Panc1 (cell line): ENCODE data around the gene ATP11A. TPM values are rescaled to one million over a fixed set of nuclear protein-coding genes. Genes with fewer than 3 reads are reported as not detected.

Experiments
- ATAC-seq: fragments of 200-7000 bp; cut with Tn5 transposase; 2 replicates; pipeline ENCODE4 v1.9.1; 2020; ENCODE audit warnings: mild to moderate bottlenecking, moderate library complexity
- BruUV-seq: library from RNA; stranded (reverse); fragments of 400-500 nt; replicated peaks from 2 replicates; lab custom pipeline; 2021; lab: Mats Ljungman, UMichigan
- CTCF ChIA-PET: fragments of 300-600 bp; sonication (Branson Sonifier 250); formaldehyde crosslinking; loops from one replicate; lab custom pipeline; 2022; ENCODE audit warnings: antibody characterized with exemption; lab: Charles Lee
- POLR2A ChIA-PET: fragments of 300-600 bp; sonication (Branson Sonifier 250); formaldehyde crosslinking; loops from one replicate; lab custom pipeline; 2022; ENCODE audit warnings: antibody characterized with exemption; lab: Charles Lee
- DNase-seq: peaks from one replicate; pipeline ENCODE4 v3.0.0-alpha.2; 2010; ENCODE audit warnings: low read depth, low spot score
- H3K27ac ChIP-seq: 2 replicates; pipeline ENCODE4 v1.5.1; 2011; ENCODE audit warnings: mild to moderate bottlenecking, low read length, inconsistent platforms
- H3K27me3 ChIP-seq: fragments of 200-500 bp; sonication (Bioruptor generic); 2 replicates; pipeline ENCODE4 v1.6.0; 2014; ENCODE audit warnings: low read length, inconsistent platforms; ENCODE audit not compliant: control insufficient read depth, insufficient read depth
- H3K36me3 ChIP-seq: fragments of 200-500 bp; sonication (Bioruptor generic); 2 replicates; pipeline ENCODE4 v1.5.1; 2014; ENCODE audit warnings: inconsistent platforms, mild to moderate bottlenecking, low read length, moderate library complexity; ENCODE audit not compliant: control insufficient read depth, insufficient read depth
- H3K4me1 ChIP-seq: 2 replicates; pipeline ENCODE4 v1.5.1; 2011; ENCODE audit warnings: inconsistent platforms, mild to moderate bottlenecking, low read length, moderate library complexity; ENCODE audit not compliant: control insufficient read depth, insufficient read depth
- H3K4me3 ChIP-seq, 2 experiments: 2 replicates each; pipeline ENCODE4 v1.5.1; 2011 to 2012; ENCODE audit warnings: low read depth in 2 of 2, low read length in 2 of 2, mild to moderate bottlenecking in 2 of 2, inconsistent platforms in 1 of 2, moderate library complexity in 1 of 2
- H3K9me3 ChIP-seq: fragments of 200-500 bp; sonication (Bioruptor generic); 2 replicates; pipeline ENCODE4 v1.5.1; 2014; ENCODE audit warnings: low read depth, mild to moderate bottlenecking, inconsistent platforms, low read length, moderate library complexity; ENCODE audit not compliant: control insufficient read depth, insufficient read depth
- CTCF ChIP-seq: fragments of 450-650 bp; IDR thresholded peaks from 2 replicates; pipeline ENCODE4 v1.5.1; 2017; ENCODE audit warnings: mild to moderate bottlenecking
- POLR2AphosphoS5 ChIP-seq: IDR thresholded peaks from 2 replicates; pipeline ENCODE4 v1.6.1; 2012; ENCODE audit warnings: mild to moderate bottlenecking, low read depth, low read length, moderate library complexity
- REST ChIP-seq, 2 experiments: IDR thresholded peaks; 2 replicates each; pipeline ENCODE4 v1.6.1; 2011 to 2012; ENCODE audit warnings: low read depth in 2 of 2, control low read depth in 1 of 2, low read length in 1 of 2, mild to moderate bottlenecking in 1 of 2, moderate library complexity in 1 of 2; ENCODE audit not compliant: insufficient read depth in 1 of 2
- SIN3A ChIP-seq: IDR thresholded peaks from 2 replicates; pipeline ENCODE4 v1.6.1; 2012; ENCODE audit warnings: low read depth, mild to moderate bottlenecking, low read length, moderate library complexity, borderline replicate concordance; ENCODE audit not compliant: insufficient read depth
- TCF7L2 ChIP-seq: IDR thresholded peaks from 2 replicates; pipeline ENCODE4 v1.6.1; 2011; ENCODE audit warnings: mild to moderate bottlenecking, low read depth, low read length, inconsistent platforms
- in situ Hi-C: cut with HindIII; loops from 2 replicates; pipeline ENCODE4 v1.10.0; 2016; ENCODE audit warnings: low sequenced_read_pairs, low pct_unique_long_range_greater_than_20kb
- intact Hi-C: fragments of 100-400 bp; cut with micrococcal nuclease; formaldehyde crosslinking; loops from one replicate; pipeline ENCODE4 v1.10.0; 2022; ENCODE audit not compliant: unreplicated experiment
- total RNA-seq: library from RNA; stranded (reverse); gene quantifications from one replicate; pipeline ENCODE4 v1.2.1, GENCODE V29; 2021; ENCODE audit not compliant: unreplicated experiment

Gene ATP11A
- total RNA-seq, 1 experiment from 2014 or later = 85.8 TPM

GRCh38 chr13:112880221-112880641, 190.4 kb downstream of the ATP11A start:
- Histone ChIP-seq H3K27me3 (no peaks in the 10 kb centered on the region), H3K9me3 (no peaks in the 10 kb centered on the region), H3K27ac (no peak overlapping the region), H3K36me3 (no peaks in the 10 kb centered on the region), H3K4me3 (no peak overlapping the region), H3K4me1 (no peaks in the 10 kb centered on the region)
- no peak for TF ChIP-seq REST (IDR thresholded peaks at IDR 0.05; ENCODE audit: insufficient read depth in 1 of 2, low read depth in 2 of 2, low read length in 1 of 2)
- in situ Hi-C loops = no loop called here
- intact Hi-C loops = no loop called here
- no TSS peak for BruUV-seq
- POLR2A ChIA-PET = no interaction called here
- ATAC-seq = no peak
- CTCF ChIA-PET = no interaction called here
- no peak for DNase-seq

- ChIA-PET CTCF (no interaction called here), POLR2A (no interaction called here)
- no peak overlapping the region for H3K27ac ChIP-seq
- in situ Hi-C loops = no loop called here
- no peak for ATAC-seq
- no peak overlapping the region for H3K4me3 ChIP-seq
- TF ChIP-seq POLR2AphosphoS5 (no peak), CTCF (no peak), REST (IDR thresholded peaks at IDR 0.05; ENCODE audit: insufficient read depth in 1 of 2, low read depth in 2 of 2, low read length in 1 of 2) (no peak), TCF7L2 (no peak), SIN3A (no peak)
- no peaks in the 10 kb centered on the region for H3K27me3 ChIP-seq
- intact Hi-C loops = no loop called here
- no peaks in the 10 kb centered on the region for H3K36me3 ChIP-seq
- BruUV-seq = no TSS peak
- no peak for DNase-seq
- no peaks in the 10 kb centered on the region for H3K4me1 ChIP-seq
- H3K9me3 ChIP-seq = no peaks in the 10 kb centered on the region
Measured at GRCh38 chr13:112880976-112881540, 191.2 kb downstream of the ATP11A start.
